Activated naive CD8-positive, alpha-beta T cell treated with anti-CD3 and anti-CD28 coated beads, Interleukin-2, amount 50 U/mL, for 24 hours (primary cell): ENCODE data around the gene CERK.

Experiments
- ATAC-seq: fragments of 150-1000 bp; cut with Tn5 transposase; one replicate; pipeline ENCODE4 v1.10.0; 2021
- DNase-seq: peaks from one replicate; pipeline ENCODE4 v3.0.0; 2021
- H3K27ac Mint-ChIP-seq: one replicate; pipeline ENCODE4 v1.8.0; 2021; ENCODE audit warnings: mild to moderate bottlenecking, mixed read lengths
- H3K27me3 Mint-ChIP-seq: one replicate; pipeline ENCODE4 v1.8.0; 2021; ENCODE audit warnings: mixed read lengths
- H3K36me3 Mint-ChIP-seq: one replicate; pipeline ENCODE4 v1.8.0; 2021; ENCODE audit warnings: low read depth, mixed read lengths
- H3K4me1 Mint-ChIP-seq: one replicate; pipeline ENCODE4 v1.8.0; 2021; ENCODE audit warnings: mixed read lengths
- H3K4me3 Mint-ChIP-seq: one replicate; pipeline ENCODE4 v1.8.0; 2021; ENCODE audit warnings: mild to moderate bottlenecking, moderate library complexity, mixed read lengths
- H3K9me3 Mint-ChIP-seq: one replicate; pipeline ENCODE4 v1.8.0; 2021; ENCODE audit warnings: mixed read lengths

The CERK gene

GRCh38 chr22:46679706-46680269 is 58.3 kb downstream of the CERK start:
- Mint-ChIP-seq H3K27me3 (no peaks in the 10 kb centered on the region), H3K4me1 (peaks cover 30% of the 10 kb centered on the region), H3K36me3 (peaks cover 5% of the 10 kb centered on the region), H3K4me3 (no peak overlapping the region), H3K27ac (no peak overlapping the region), H3K9me3 (no peaks in the 10 kb centered on the region)
- DNase-seq (no peak), ATAC-seq (no peak)

GRCh38 chr22:46678785-46679700 is 59.0 kb downstream of the CERK start:
- ATAC-seq (no peak), DNase-seq (no peak)
- Mint-ChIP-seq H3K4me1 (peaks cover 30% of the 10 kb centered on the region), H3K27ac (peak overlapping the region; percentile 54), H3K36me3 (peaks cover 5% of the 10 kb centered on the region), H3K27me3 (no peaks in the 10 kb centered on the region), H3K4me3 (peak overlapping the region; percentile 8), H3K9me3 (no peaks in the 10 kb centered on the region)

GRCh38 chr22:46678003-46678657 is 59.9 kb downstream of the CERK start:
- ATAC-seq, result no peak
- H3K36me3 Mint-ChIP-seq, result peaks cover 6% of the 10 kb centered on the region
- peak overlapping the region; percentile 35 for H3K27ac Mint-ChIP-seq
- DNase-seq, result no peak
- peaks cover 37% of the 10 kb centered on the region for H3K4me1 Mint-ChIP-seq
- peak overlapping the region; percentile 38 for H3K4me3 Mint-ChIP-seq
- no peaks in the 10 kb centered on the region for H3K27me3 Mint-ChIP-seq
- no peaks in the 10 kb centered on the region for H3K9me3 Mint-ChIP-seq

- Mint-ChIP-seq H3K4me3 (peak overlapping the region; percentile 38), H3K4me1 (peaks cover 44% of the 10 kb centered on the region), H3K27me3 (no peaks in the 10 kb centered on the region), H3K36me3 (peaks cover 6% of the 10 kb centered on the region), H3K27ac (peak overlapping the region; percentile 59), H3K9me3 (no peaks in the 10 kb centered on the region)
- ATAC-seq (no peak), DNase-seq (no peak)
Observed at GRCh38 chr22:46677323-46678002, 60.6 kb downstream of the CERK start.

GRCh38 chr22:46676881-46677280 is 61.2 kb downstream of the CERK start:
- H3K9me3 Mint-ChIP-seq, result no peaks in the 10 kb centered on the region
- peak overlapping the region; percentile 59 for H3K27ac Mint-ChIP-seq
- H3K36me3 Mint-ChIP-seq, result peaks cover 6% of the 10 kb centered on the region
- ATAC-seq, result no peak
- peaks cover 45% of the 10 kb centered on the region for H3K4me1 Mint-ChIP-seq
- peak overlapping the region; percentile 34 for H3K4me3 Mint-ChIP-seq
- no peak for DNase-seq
- H3K27me3 Mint-ChIP-seq, result no peaks in the 10 kb centered on the region

- ATAC-seq, result no peak
- no peak for DNase-seq
- Mint-ChIP-seq H3K27ac (peak overlapping the region; percentile 96), H3K4me1 (peaks cover 45% of the 10 kb centered on the region), H3K27me3 (no peaks in the 10 kb centered on the region), H3K4me3 (peak overlapping the region; percentile 87), H3K9me3 (no peaks in the 10 kb centered on the region), H3K36me3 (peaks cover 6% of the 10 kb centered on the region)
Observed at GRCh38 chr22:46676479-46676878, 61.6 kb downstream of the CERK start.

GRCh38 chr22:46675938-46676337 is 62.1 kb downstream of the CERK start:
- no peaks in the 10 kb centered on the region for H3K9me3 Mint-ChIP-seq
- no peak for DNase-seq
- no peak for ATAC-seq
- peaks cover 45% of the 10 kb centered on the region for H3K4me1 Mint-ChIP-seq
- H3K36me3 Mint-ChIP-seq, result peaks cover 6% of the 10 kb centered on the region
- no peaks in the 10 kb centered on the region for H3K27me3 Mint-ChIP-seq
- H3K27ac Mint-ChIP-seq, result peak overlapping the region; percentile 96
- H3K4me3 Mint-ChIP-seq, result peak overlapping the region; percentile 87

- no peaks in the 10 kb centered on the region for H3K9me3 Mint-ChIP-seq
- DNase-seq, result no peak
- H3K27me3 Mint-ChIP-seq, result no peaks in the 10 kb centered on the region
- ATAC-seq, result no peak
- H3K4me1 Mint-ChIP-seq, result peaks cover 45% of the 10 kb centered on the region
- H3K4me3 Mint-ChIP-seq, result peak overlapping the region; percentile 87
- peaks cover 6% of the 10 kb centered on the region for H3K36me3 Mint-ChIP-seq
- H3K27ac Mint-ChIP-seq, result peak overlapping the region; percentile 96
Observed at GRCh38 chr22:46675479-46675878, 62.6 kb downstream of the CERK start.

- H3K36me3 Mint-ChIP-seq, result peaks cover 6% of the 10 kb centered on the region
- ATAC-seq, result peak; percentile 2
- H3K27me3 Mint-ChIP-seq, result no peaks in the 10 kb centered on the region
- peak; percentile 27 for DNase-seq
- peak overlapping the region; percentile 96 for H3K27ac Mint-ChIP-seq
- H3K4me1 Mint-ChIP-seq, result peaks cover 45% of the 10 kb centered on the region
- H3K4me3 Mint-ChIP-seq, result peak overlapping the region; percentile 87
- H3K9me3 Mint-ChIP-seq, result no peaks in the 10 kb centered on the region
Observed at GRCh38 chr22:46674906-46675305, 63.1 kb downstream of the CERK start.

- H3K36me3 Mint-ChIP-seq, result peaks cover 6% of the 10 kb centered on the region
- ATAC-seq (peak; percentile 95), DNase-seq (peak; percentile 98)
- H3K4me3 Mint-ChIP-seq, result peak overlapping the region; percentile 87
- H3K27ac Mint-ChIP-seq, result peak overlapping the region; percentile 96
- no peaks in the 10 kb centered on the region for H3K9me3 Mint-ChIP-seq
- no peaks in the 10 kb centered on the region for H3K27me3 Mint-ChIP-seq
- H3K4me1 Mint-ChIP-seq, result peaks cover 45% of the 10 kb centered on the region
Observed at GRCh38 chr22:46674367-46674781, 63.7 kb downstream of the CERK start.

- Mint-ChIP-seq H3K4me1 (peaks cover 45% of the 10 kb centered on the region), H3K9me3 (no peaks in the 10 kb centered on the region), H3K4me3 (peak overlapping the region; percentile 87), H3K27ac (peak overlapping the region; percentile 96), H3K36me3 (peaks cover 6% of the 10 kb centered on the region), H3K27me3 (no peaks in the 10 kb centered on the region)
- peak; percentile 40 for DNase-seq
- ATAC-seq, result peak; percentile 11
Observed at GRCh38 chr22:46673662-46674236, 64.3 kb downstream of the CERK start.

GRCh38 chr22:46673205-46673604 is 64.8 kb downstream of the CERK start:
- no peaks in the 10 kb centered on the region for H3K27me3 Mint-ChIP-seq
- H3K4me3 Mint-ChIP-seq, result peak overlapping the region; percentile 87
- peak overlapping the region; percentile 96 for H3K27ac Mint-ChIP-seq
- H3K4me1 Mint-ChIP-seq, result peaks cover 45% of the 10 kb centered on the region
- H3K9me3 Mint-ChIP-seq, result no peaks in the 10 kb centered on the region
- peak; percentile 38 for DNase-seq
- ATAC-seq, result no peak
- H3K36me3 Mint-ChIP-seq, result peaks cover 6% of the 10 kb centered on the region

GRCh38 chr22:46672731-46673130 is 65.3 kb downstream of the CERK start:
- peak overlapping the region; percentile 96 for H3K27ac Mint-ChIP-seq
- H3K4me3 Mint-ChIP-seq, result no peak overlapping the region
- H3K36me3 Mint-ChIP-seq, result peaks cover 4% of the 10 kb centered on the region
- H3K9me3 Mint-ChIP-seq, result no peaks in the 10 kb centered on the region
- no peaks in the 10 kb centered on the region for H3K27me3 Mint-ChIP-seq
- no peak for DNase-seq
- no peak for ATAC-seq
- peaks cover 41% of the 10 kb centered on the region for H3K4me1 Mint-ChIP-seq

GRCh38 chr22:46671824-46672432 is 66.1 kb downstream of the CERK start:
- no peak overlapping the region for H3K4me3 Mint-ChIP-seq
- DNase-seq (no peak), ATAC-seq (no peak)
- no peaks in the 10 kb centered on the region for H3K27me3 Mint-ChIP-seq
- H3K4me1 Mint-ChIP-seq, result peaks cover 38% of the 10 kb centered on the region
- no peaks in the 10 kb centered on the region for H3K9me3 Mint-ChIP-seq
- no peak overlapping the region for H3K27ac Mint-ChIP-seq
- H3K36me3 Mint-ChIP-seq, result peaks cover 1% of the 10 kb centered on the region
